Naive thymus-derived CD4-positive, alpha-beta T cell (primary cell): ENCODE results near the gene SGPL1. TPM values are rescaled to one million over a fixed set of nuclear protein-coding genes. Genes with fewer than 3 reads are reported as not detected.

ENCODE experiments used
- ATAC-seq: fragments of 150-1000 bp; cut with Tn5 transposase; 2 replicates; pipeline ENCODE4 v1.10.0; 2021; ENCODE audit warnings: mild to moderate bottlenecking, moderate library complexity
- CTCF ChIA-PET: fragments of 350-600 bp; sonication (Branson Sonifier 250); formaldehyde crosslinking; loops from one replicate; lab custom pipeline; 2021; ENCODE audit warnings: antibody characterized with exemption; lab: Charles Lee
- POLR2A ChIA-PET: fragments of 350-600 bp; sonication (Branson Sonifier 250); formaldehyde crosslinking; loops from one replicate; lab custom pipeline; 2021; ENCODE audit warnings: antibody characterized with exemption, inconsistent platforms; lab: Charles Lee
- DNase-seq, 9 donors: peaks; one replicate each; pipeline versions ENCODE4 v3.0.0 to v3.0.0-alpha.2; 2020 to 2022; ENCODE audit warnings: mixed read lengths in 1 of 9
- H3K27ac ChIP-seq: one replicate; pipeline ENCODE4 v1.7.0; 2013; ENCODE audit warnings: mild to moderate bottlenecking, low read depth, low read length, moderate library complexity
- H3K27me3 ChIP-seq, 2 donors: one replicate each; pipeline ENCODE4 v1.7.0; 2013; ENCODE audit warnings: low read length in 2 of 2, mild to moderate bottlenecking in 2 of 2, moderate library complexity in 2 of 2; ENCODE audit not compliant: control insufficient read depth in 2 of 2, insufficient read depth in 2 of 2
- H3K36me3 ChIP-seq, 3 experiments: 1 replicate in 2 of 3; 2 replicates in 1 of 3; pipeline ENCODE4 v1.7.0; 2013; ENCODE audit warnings: low read length in 3 of 3, mild to moderate bottlenecking in 3 of 3, moderate library complexity in 1 of 3; ENCODE audit not compliant: insufficient read depth in 3 of 3, control insufficient read depth in 2 of 3
- H3K4me1 ChIP-seq, 2 donors: one replicate each; pipeline ENCODE4 v1.7.0; 2013; ENCODE audit warnings: low read length in 2 of 2, mild to moderate bottlenecking in 2 of 2, moderate library complexity in 1 of 2; ENCODE audit not compliant: control insufficient read depth in 2 of 2, insufficient read depth in 2 of 2
- H3K4me3 ChIP-seq: 2 replicates; pipeline ENCODE4 v1.7.0; 2013; ENCODE audit warnings: mild to moderate bottlenecking, low read length
- H3K9me3 ChIP-seq, 3 experiments: 1 replicate in 2 of 3; 2 replicates in 1 of 3; pipeline ENCODE4 v1.7.0; 2013; ENCODE audit warnings: low read length in 3 of 3; ENCODE audit not compliant: control insufficient read depth in 2 of 3
- H3K27ac Mint-ChIP-seq, 9 donors: one replicate each; pipeline ENCODE4 v1.8.0; 2020 to 2022; ENCODE audit warnings: mixed read lengths in 9 of 9, mild to moderate bottlenecking in 8 of 9, moderate library complexity in 5 of 9, inconsistent platforms in 2 of 9
- H3K27me3 Mint-ChIP-seq, 5 donors: one replicate each; pipeline ENCODE4 v1.8.0; 2021 to 2022; ENCODE audit warnings: mixed read lengths in 5 of 5, mild to moderate bottlenecking in 1 of 5
- H3K36me3 Mint-ChIP-seq, 5 donors: one replicate each; pipeline ENCODE4 v1.8.0; 2020 to 2022; ENCODE audit warnings: mixed read lengths in 5 of 5, mild to moderate bottlenecking in 3 of 5, inconsistent platforms in 1 of 5
- H3K4me1 Mint-ChIP-seq, 7 donors: one replicate each; pipeline ENCODE4 v1.8.0; 2020 to 2022; ENCODE audit warnings: mixed read lengths in 7 of 7, mild to moderate bottlenecking in 3 of 7, inconsistent platforms in 1 of 7
- H3K4me3 Mint-ChIP-seq, 10 donors: one replicate each; pipeline ENCODE4 v1.8.0; 2020 to 2022; ENCODE audit warnings: mild to moderate bottlenecking in 10 of 10, mixed read lengths in 10 of 10, moderate library complexity in 6 of 10, inconsistent platforms in 2 of 10
- H3K9me3 Mint-ChIP-seq, 11 donors: one replicate each; pipeline ENCODE4 v1.8.0; 2020 to 2022; ENCODE audit warnings: mixed read lengths in 11 of 11, mild to moderate bottlenecking in 4 of 11, inconsistent platforms in 1 of 11, moderate library complexity in 1 of 11
- intact Hi-C, 2 donors: fragments of 100-400 bp; cut with micrococcal nuclease; formaldehyde crosslinking; loops; one replicate each; pipeline ENCODE4 v1.15.1; 2023
- polyA plus RNA-seq, 2 donors: library from polyadenylated mRNA; unstranded; fragments of 300-500 nt; fragmentation: Illumina TruSeq; gene quantifications; one replicate each; pipeline ENCODE4 v1.2.3, GENCODE V29; 2021
- total RNA-seq, 6 experiments: library from RNA in 5 of 6; stranded (reverse) in 5 of 6; gene quantifications; 1 replicate in 5 of 6; 2 replicates in 1 of 6; pipeline ENCODE4 v1.2.3 and lab custom pipeline; 2021 to 2026

The SGPL1 gene
- total and polyA plus RNA-seq, 7 experiments from 2014 or later: 12.2 to 35.5 (median 24.5) TPM

- no peaks in the 10 kb centered on the region for H3K9me3 ChIP-seq
- H3K36me3 Mint-ChIP-seq: no peaks in the 10 kb centered on the region
- intact Hi-C loops: loop anchor here in 1 of 2 donors (10.0 kb wide), 1 partner anchor 379 kb away; no protein-coding TSS in a partner anchor
- DNase-seq: no peak
- H3K27me3 ChIP-seq: no peaks in the 10 kb centered on the region
- H3K27me3 Mint-ChIP-seq: peaks cover 0 to 11% (median 0%) of the 10 kb centered on the region in 5 donors
- no peaks in the 10 kb centered on the region for H3K36me3 ChIP-seq
- H3K4me1 Mint-ChIP-seq: no peaks in the 10 kb centered on the region
- no peak overlapping the region for H3K27ac ChIP-seq
- CTCF ChIA-PET: no interaction called here
- no peak overlapping the region for H3K27ac Mint-ChIP-seq
- H3K4me3 ChIP-seq: no peak overlapping the region
- no peak for ATAC-seq
- no peaks in the 10 kb centered on the region for H3K4me1 ChIP-seq
- no peak overlapping the region for H3K4me3 Mint-ChIP-seq
- H3K9me3 Mint-ChIP-seq: no peaks in the 10 kb centered on the region
- POLR2A ChIA-PET: no interaction called here
These were observed 89.6 kb downstream of the SGPL1 start for GRCh38 chr10:70905071-70906021.

GRCh38 chr10:70906031-70906783, 90.5 kb downstream of the SGPL1 start:
- CTCF ChIA-PET: no interaction called here
- no peak overlapping the region for H3K27ac ChIP-seq
- no peak overlapping the region for H3K27ac Mint-ChIP-seq

GRCh38 chr10:70906953-70907636, 91.3 kb downstream of the SGPL1 start:
- Mint-ChIP-seq H3K27ac (no peak overlapping the region), H3K27me3 (peaks cover 0 to 11% (median 0%) of the 10 kb centered on the region in 5 donors), H3K4me1 (no peaks in the 10 kb centered on the region), H3K9me3 (peaks cover 0 to 2% (median 0%) of the 10 kb centered on the region in 11 donors), H3K4me3 (no peak overlapping the region), H3K36me3 (no peaks in the 10 kb centered on the region)
- intact Hi-C loops: loop anchor here in 1 of 2 donors (10.0 kb wide), 1 partner anchor 378 kb away; no protein-coding TSS in a partner anchor
- ChIA-PET CTCF (no interaction called here), POLR2A (no interaction called here)
- ATAC-seq (no peak), DNase-seq (no peak)
- H3K9me3 ChIP-seq: no peaks in the 10 kb centered on the region
- H3K27me3 ChIP-seq: no peaks in the 10 kb centered on the region
- H3K36me3 ChIP-seq: no peaks in the 10 kb centered on the region
- no peak overlapping the region for H3K4me3 ChIP-seq
- no peak overlapping the region for H3K27ac ChIP-seq
- no peaks in the 10 kb centered on the region for H3K4me1 ChIP-seq

More at GRCh38 chr10:70906031-70906783, 90.5 kb downstream of the SGPL1 start:
- Histone ChIP-seq H3K4me1 (no peaks in the 10 kb centered on the region), H3K27me3 (no peaks in the 10 kb centered on the region), H3K4me3 (no peak overlapping the region), H3K36me3 (no peaks in the 10 kb centered on the region), H3K9me3 (no peaks in the 10 kb centered on the region)
- Mint-ChIP-seq H3K4me1 (no peaks in the 10 kb centered on the region), H3K27me3 (peaks cover 0 to 11% (median 0%) of the 10 kb centered on the region in 5 donors), H3K36me3 (no peaks in the 10 kb centered on the region), H3K9me3 (no peaks in the 10 kb centered on the region), H3K4me3 (no peak overlapping the region)
- POLR2A ChIA-PET: no interaction called here
- DNase-seq: no peak
- intact Hi-C loops: loop anchor here in 1 of 2 donors (10.0 kb wide), 1 partner anchor 379 kb away; no protein-coding TSS in a partner anchor
- ATAC-seq: no peak

- Histone ChIP-seq H3K9me3 (no peaks in the 10 kb centered on the region), H3K4me3 (no peak overlapping the region), H3K27ac (no peak overlapping the region), H3K27me3 (no peaks in the 10 kb centered on the region), H3K36me3 (no peaks in the 10 kb centered on the region), H3K4me1 (no peaks in the 10 kb centered on the region)
- no peaks in the 10 kb centered on the region for H3K36me3 Mint-ChIP-seq
- no peaks in the 10 kb centered on the region for H3K4me1 Mint-ChIP-seq
- ATAC-seq (no peak), DNase-seq (no peak)
- POLR2A ChIA-PET: no interaction called here
- no peak overlapping the region for H3K27ac Mint-ChIP-seq
- peaks cover 0 to 9% (median 0%) of the 10 kb centered on the region in 5 donors for H3K27me3 Mint-ChIP-seq
- peaks cover 0 to 3% (median 0%) of the 10 kb centered on the region in 11 donors for H3K9me3 Mint-ChIP-seq
- intact Hi-C loops: loop anchor here in 1 of 2 donors (10.0 kb wide), 1 partner anchor 377 kb away; no protein-coding TSS in a partner anchor
- CTCF ChIA-PET: no interaction called here
- no peak overlapping the region for H3K4me3 Mint-ChIP-seq
These were observed 92.1 kb downstream of the SGPL1 start for GRCh38 chr10:70907637-70908405.

DNA sequence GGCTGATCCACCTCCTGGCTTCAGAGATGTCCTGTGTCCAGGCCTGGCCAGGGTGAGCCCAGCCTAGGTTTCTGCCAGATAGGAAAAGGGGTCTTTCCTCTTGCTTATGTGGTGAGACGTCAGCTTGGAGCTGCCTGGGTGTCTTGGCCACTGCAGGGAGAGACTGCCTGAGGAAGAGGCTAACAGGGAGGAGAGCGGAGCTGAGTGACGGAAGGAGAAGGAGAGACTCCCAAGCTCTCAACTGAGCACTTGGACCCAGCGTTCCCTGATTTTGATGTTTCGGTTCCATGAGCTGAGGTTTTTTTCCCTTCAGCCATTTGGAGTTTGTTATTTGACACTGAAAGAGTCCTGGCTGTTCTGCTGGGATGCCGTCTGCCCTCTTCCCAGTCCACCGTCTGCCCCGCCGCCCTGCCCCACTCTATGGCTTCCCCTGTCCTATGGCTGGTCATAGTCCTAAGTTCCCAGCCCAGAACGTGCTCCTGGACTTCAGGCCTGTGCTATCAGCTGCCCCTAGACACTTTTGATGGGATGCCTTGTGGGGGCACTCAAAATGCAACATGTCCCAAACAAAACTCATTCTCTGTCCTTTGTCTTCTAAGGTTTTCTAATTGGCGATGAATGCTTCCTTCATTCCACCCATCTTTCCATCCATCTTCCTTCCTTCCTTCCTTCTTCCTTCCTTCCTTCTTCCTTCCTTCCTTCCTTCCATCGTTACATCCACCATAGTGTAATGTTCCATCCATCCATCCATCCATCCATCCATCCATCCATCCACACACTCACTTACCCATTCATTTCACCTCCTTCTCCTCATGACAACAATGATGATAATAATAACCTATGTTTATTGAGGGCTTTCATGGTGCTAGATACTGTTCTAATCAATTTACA, 92.9 kb downstream of the SGPL1 start:
- no peaks in the 10 kb centered on the region for H3K36me3 ChIP-seq
- no peak overlapping the region for H3K27ac ChIP-seq
- Mint-ChIP-seq H3K27me3 (peaks cover 0 to 12% (median 0%) of the 10 kb centered on the region in 5 donors), H3K27ac (no peak overlapping the region), H3K4me1 (no peaks in the 10 kb centered on the region), H3K36me3 (peaks cover 0 to 3% (median 0%) of the 10 kb centered on the region in 5 donors), H3K9me3 (peaks cover 0 to 3% (median 0%) of the 10 kb centered on the region in 11 donors), H3K4me3 (no peak overlapping the region)
- DNase-seq (no peak), ATAC-seq (no peak)
- H3K27me3 ChIP-seq: no peaks in the 10 kb centered on the region
- no peaks in the 10 kb centered on the region for H3K9me3 ChIP-seq
- ChIA-PET CTCF (interaction anchor here (0.5 kb wide), 1 partner anchor 666 kb away, joined by 4 read pairs; no protein-coding TSS in a partner anchor), POLR2A (no interaction called here)
- H3K4me3 ChIP-seq: no peak overlapping the region
- intact Hi-C loops: loop anchor here in 1 of 2 donors (10.0 kb wide), 1 partner anchor 376 kb away; no protein-coding TSS in a partner anchor
- no peaks in the 10 kb centered on the region for H3K4me1 ChIP-seq
